ENCODE data around the gene TMTC1.
A peak's percentile ranks its signal among the peaks of the same experiment; 100 is the strongest.

TMTC1 gene

DNA sequence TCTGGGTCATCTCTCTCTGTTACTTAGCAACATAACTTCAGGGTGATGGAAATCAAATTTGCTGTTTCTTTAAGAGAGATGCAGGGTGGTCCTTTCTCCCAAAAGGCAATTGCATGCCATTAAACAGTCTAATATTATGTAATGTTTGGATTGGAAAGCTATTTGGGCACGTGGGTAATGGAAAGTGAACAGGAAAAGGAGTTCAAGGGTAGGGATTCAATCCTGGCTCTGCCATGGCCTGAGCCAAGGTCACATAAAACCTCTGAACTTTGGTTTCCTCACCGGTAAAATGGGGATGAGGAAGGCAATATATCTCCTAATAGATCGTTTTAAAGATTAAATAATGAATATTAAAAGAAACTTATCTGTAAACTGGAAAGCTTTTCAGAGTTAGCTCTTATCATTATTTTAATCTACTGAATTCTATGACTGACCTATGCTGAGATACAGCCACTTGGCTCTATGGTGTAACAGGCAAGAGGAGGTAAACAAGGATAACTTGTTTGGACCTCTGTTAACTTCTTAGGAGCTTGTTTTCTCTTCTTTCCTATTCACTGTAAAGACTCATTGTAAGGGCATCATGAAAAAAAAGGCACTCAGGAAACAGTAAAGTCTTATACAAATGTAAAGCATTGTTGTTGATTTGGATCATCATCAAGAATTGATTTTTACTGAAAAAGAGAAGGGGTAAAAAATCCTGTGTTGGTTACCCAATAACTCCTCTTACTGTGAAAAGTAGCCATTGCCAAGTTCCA is 230.6 kb downstream of the TMTC1 start:
- no peak overlapping the region for H3K4me3 ChIP-seq (ENCODE audit: low read depth, low read length)
- no peak for DNase-seq (ENCODE audit: low read depth)
- TF ChIP-seq, protein P1, sequence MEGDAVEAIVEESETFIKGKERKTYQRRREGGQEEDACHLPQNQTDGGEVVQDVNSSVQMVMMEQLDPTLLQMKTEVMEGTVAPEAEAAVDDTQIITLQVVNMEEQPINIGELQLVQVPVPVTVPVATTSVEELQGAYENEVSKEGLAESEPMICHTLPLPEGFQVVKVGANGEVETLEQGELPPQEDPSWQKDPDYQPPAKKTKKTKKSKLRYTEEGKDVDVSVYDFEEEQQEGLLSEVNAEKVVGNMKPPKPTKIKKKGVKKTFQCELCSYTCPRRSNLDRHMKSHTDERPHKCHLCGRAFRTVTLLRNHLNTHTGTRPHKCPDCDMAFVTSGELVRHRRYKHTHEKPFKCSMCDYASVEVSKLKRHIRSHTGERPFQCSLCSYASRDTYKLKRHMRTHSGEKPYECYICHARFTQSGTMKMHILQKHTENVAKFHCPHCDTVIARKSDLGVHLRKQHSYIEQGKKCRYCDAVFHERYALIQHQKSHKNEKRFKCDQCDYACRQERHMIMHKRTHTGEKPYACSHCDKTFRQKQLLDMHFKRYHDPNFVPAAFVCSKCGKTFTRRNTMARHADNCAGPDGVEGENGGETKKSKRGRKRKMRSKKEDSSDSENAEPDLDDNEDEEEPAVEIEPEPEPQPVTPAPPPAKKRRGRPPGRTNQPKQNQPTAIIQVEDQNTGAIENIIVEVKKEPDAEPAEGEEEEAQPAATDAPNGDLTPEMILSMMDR (conservative IDR thresholded peaks at IDR 0.05; ENCODE audit: low read depth, low read length), result no peak

DNA sequence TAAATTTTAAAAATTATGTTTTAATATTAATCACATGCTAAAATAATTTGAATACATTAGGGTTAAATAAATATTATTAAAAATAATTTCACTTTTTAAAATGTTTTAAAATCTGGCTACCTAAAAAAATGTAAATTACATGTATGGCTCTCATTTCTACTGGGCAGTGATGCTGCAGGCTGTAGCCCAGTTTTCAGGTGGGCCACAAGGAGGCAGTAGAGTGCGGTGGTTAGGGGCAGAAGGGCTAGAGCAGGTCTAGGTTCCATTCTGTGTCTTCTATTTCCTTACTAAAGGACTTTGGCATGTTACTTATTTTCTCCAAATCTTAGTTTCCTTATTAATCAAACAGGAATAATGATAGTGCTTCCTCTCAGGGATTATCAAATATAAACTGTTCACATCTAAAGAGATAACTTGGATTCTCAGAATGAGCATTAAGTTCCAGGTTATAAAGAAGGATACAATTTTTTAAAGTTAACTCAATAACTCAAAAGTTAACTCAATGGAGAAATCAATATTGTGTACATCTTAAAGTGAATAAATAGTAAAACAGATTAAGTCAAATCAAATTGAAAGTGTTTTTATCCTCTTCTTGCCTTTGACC is 231.3 kb downstream of the TMTC1 start:
- TF ChIP-seq, protein P1 (conservative IDR thresholded peaks at IDR 0.05; ENCODE audit: low read depth, low read length), result peak; percentile 99
- peak; percentile 86 for DNase-seq (ENCODE audit: low read depth)
- H3K4me3 ChIP-seq (ENCODE audit: low read depth, low read length), result no peak overlapping the region

GRCh38 chr12:29551812-29552211 is 231.9 kb downstream of the TMTC1 start:
- no peak for DNase-seq (ENCODE audit: low read depth)
- H3K4me3 ChIP-seq (ENCODE audit: low read depth, low read length), result no peak overlapping the region
- TF ChIP-seq, protein P1 (conservative IDR thresholded peaks at IDR 0.05; ENCODE audit: low read depth, low read length), result no peak

DNA sequence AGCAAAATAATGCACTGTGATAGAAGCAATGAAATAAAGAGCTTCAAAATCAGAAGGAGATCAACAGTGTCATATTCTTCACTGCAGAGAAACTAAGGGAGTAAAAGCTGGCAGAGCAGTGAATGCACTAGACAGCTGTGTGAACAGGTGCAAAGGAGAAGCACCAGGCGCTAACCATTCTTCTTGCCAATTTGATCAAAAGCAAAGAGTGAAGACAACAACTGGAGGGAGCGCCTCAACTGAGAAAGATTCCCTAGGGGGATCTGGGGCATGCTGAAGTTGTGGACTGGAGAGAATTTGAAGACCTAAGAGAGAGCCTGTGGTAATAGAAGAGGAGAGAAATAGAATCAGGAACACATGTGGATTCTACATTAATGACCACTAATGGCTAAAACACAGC is 235.9 kb downstream of the TMTC1 start:
- no peak overlapping the region for H3K4me3 ChIP-seq (ENCODE audit: low read depth, low read length)
- DNase-seq (ENCODE audit: low read depth), result no peak
- TF ChIP-seq, protein P1 (conservative IDR thresholded peaks at IDR 0.05; ENCODE audit: low read depth, low read length), result no peak

GRCh38 chr12:29547151-29547632 is 236.6 kb downstream of the TMTC1 start:
- TF ChIP-seq, protein P1 (conservative IDR thresholded peaks at IDR 0.05; ENCODE audit: low read depth, low read length), result no peak
- DNase-seq (ENCODE audit: low read depth), result peak; percentile 67

GRCh38 chr12:29546000-29546399 is 237.7 kb downstream of the TMTC1 start:
- TF ChIP-seq, protein P1 (conservative IDR thresholded peaks at IDR 0.05; ENCODE audit: low read depth, low read length), result no peak
- no peak for DNase-seq (ENCODE audit: low read depth)
- no peak overlapping the region for H3K4me3 ChIP-seq (ENCODE audit: low read depth, low read length)

More at GRCh38 chr12:29547151-29547632, 236.6 kb downstream of the TMTC1 start:
- H3K4me3 ChIP-seq (ENCODE audit: low read depth, low read length), result no peak overlapping the region
